ENCODE results near the gene ZSCAN5B. TPM values are rescaled to one million over a fixed set of nuclear protein-coding genes. Genes with fewer than 3 reads are reported as not detected.

The ZSCAN5B gene
- total and polyA plus RNA-seq, 9 of the 15 experiments (the other 6 are each of a cell fraction or from before 2014, with no cell fraction given), result 0.03 to 0.07 TPM; not detected in 7

GRCh38 chr19:56162258-56162657 is 35.3 kb downstream of the ZSCAN5B start (continued):
- TF ChIP-seq REST (IDR thresholded peaks at IDR 0.05; ENCODE audit: borderline replicate concordance), result no peak
- TF ChIP-seq REST (CRISPR knock-in tag; IDR thresholded peaks at IDR 0.05; ENCODE audit: low read depth), result no peak
- TF ChIP-seq FOS (IDR thresholded peaks at IDR 0.05; ENCODE audit: extremely low read depth, insufficient read length), result peak; percentile 6
- no peak for TF ChIP-seq FOXA1 (IDR thresholded peaks at IDR 0.05; ENCODE audit: borderline replicate concordance)
- no peak for TF ChIP-seq HEY1 (CRISPR knock-in tag; IDR thresholded peaks at IDR 0.05; ENCODE audit: borderline replicate concordance)
- no peak for TF ChIP-seq CUX1 (CRISPR knock-in tag; IDR thresholded peaks at IDR 0.05)
- no peak for TF ChIP-seq ARID3A (IDR thresholded peaks at IDR 0.05; ENCODE audit: borderline replicate concordance, low read depth, low read length)
- no peak for TF ChIP-seq ATF2 (CRISPR knock-in tag; IDR thresholded peaks at IDR 0.05)
- TF ChIP-seq MBD1 (CRISPR knock-in tag; IDR thresholded peaks at IDR 0.05), result no peak
